H1 (cell line): Measurements from ENCODE around the gene ALPG. TPM values are rescaled to one million over a fixed set of nuclear protein-coding genes. Genes with fewer than 3 reads are reported as not detected.

Source experiments
- CTCF ChIA-PET: fragments of 300-600 bp; sonication (Branson Sonifier 250); formaldehyde crosslinking; loops from one replicate; lab custom pipeline; 2021; ENCODE audit not compliant: partially characterized antibody; lab: Charles Lee
- POLR2A ChIA-PET: fragments of 300-600 bp; sonication (Branson Sonifier 250); formaldehyde crosslinking; loops from one replicate; lab custom pipeline; 2021; ENCODE audit warnings: inconsistent platforms; ENCODE audit not compliant: partially characterized antibody; lab: Charles Lee
- DNase-seq, 2 experiments: peaks; one replicate each; pipeline versions ENCODE4 v3.0.0 to v3.0.0-alpha.2; 2010 to 2022; ENCODE audit warnings: low spot score in 2 of 2, low read depth in 1 of 2, mixed read lengths in 1 of 2
- FAIRE-seq: peaks from 2 replicates; lab custom pipeline; 2011; peaks lifted over from hg19 to GRCh38; lab: Jason Lieb, UNC
- H2AFZ ChIP-seq: 2 replicates; pipeline ENCODE4 v1.8.1; 2012; ENCODE audit warnings: low read length, inconsistent platforms
- H2AK5ac ChIP-seq: 2 replicates; pipeline ENCODE4 v1.6.1; 2013; ENCODE audit warnings: low read depth, low read length
- H2BK120ac ChIP-seq: replicated peaks from 2 replicates; pipeline ENCODE3; 2013; ENCODE audit warnings: low read depth, low read length, inconsistent platforms
- H2BK12ac ChIP-seq: 2 replicates; pipeline ENCODE4 v1.6.1; 2013; ENCODE audit warnings: low read depth, low read length
- H2BK15ac ChIP-seq: 2 replicates; pipeline ENCODE4 v1.6.1; 2013; ENCODE audit warnings: low read length
- H2BK20ac ChIP-seq: 2 replicates; pipeline ENCODE4 v1.6.1; 2013; ENCODE audit warnings: low read length
- H2BK5ac ChIP-seq: 2 replicates; pipeline ENCODE4 v1.6.1; 2013; ENCODE audit warnings: low read depth, low read length
- H3K14ac ChIP-seq: 2 replicates; pipeline ENCODE4 v1.6.1; 2013; ENCODE audit warnings: inconsistent platforms; ENCODE audit not compliant: insufficient read length
- H3K18ac ChIP-seq: 2 replicates; pipeline ENCODE4 v1.6.1; 2013; ENCODE audit warnings: low read length; ENCODE audit errors: extremely low read depth
- H3K23ac ChIP-seq: 2 replicates; pipeline ENCODE4 v1.6.1; 2013; ENCODE audit warnings: inconsistent platforms; ENCODE audit not compliant: insufficient read length
- H3K23me2 ChIP-seq: 2 replicates; pipeline ENCODE4 v1.6.1; 2013; ENCODE audit warnings: low read depth, low read length
- H3K27ac ChIP-seq: 2 replicates; pipeline ENCODE4 v1.6.1; 2011; ENCODE audit warnings: low read depth, low read length, inconsistent platforms
- H3K27me3 ChIP-seq, 4 experiments: replicated peaks in 1 of 4; 1 replicate in 1 of 4; 2 replicates in 3 of 4; pipeline versions ENCODE4 v1.6.1 to v1.8.1; 2011 to 2013; ENCODE audit warnings: low read length in 3 of 4, mild to moderate bottlenecking in 3 of 4, inconsistent platforms in 2 of 4, mixed read lengths in 2 of 4, moderate library complexity in 1 of 4; ENCODE audit not compliant: control insufficient read depth in 3 of 4, insufficient read depth in 3 of 4; ENCODE audit errors: extremely low read depth in 1 of 4
- H3K36me3 ChIP-seq, 4 experiments: 2 replicates each; pipeline versions ENCODE4 v1.6.1 to v1.8.1; 2011 to 2013; ENCODE audit warnings: mild to moderate bottlenecking in 4 of 4, low read length in 3 of 4, moderate library complexity in 2 of 4, control low read depth in 1 of 4, inconsistent platforms in 1 of 4; ENCODE audit not compliant: insufficient read depth in 4 of 4, control insufficient read depth in 2 of 4
- H3K4ac ChIP-seq: replicated peaks from 2 replicates; pipeline ENCODE3; 2013; ENCODE audit warnings: low read length, low read depth, mixed read lengths, inconsistent platforms; ENCODE audit not compliant: insufficient read length
- H3K4me1 ChIP-seq, 4 experiments: replicated peaks in 1 of 4; 1 replicate in 1 of 4; 2 replicates in 3 of 4; pipeline versions ENCODE4 v1.6.1 to v1.8.1; 2011 to 2013; ENCODE audit warnings: low read length in 3 of 4, inconsistent platforms in 2 of 4, mixed read lengths in 1 of 4; ENCODE audit not compliant: insufficient read depth in 4 of 4, control insufficient read depth in 3 of 4
- H3K4me2 ChIP-seq, 2 experiments: 2 replicates each; pipeline versions ENCODE4 v1.6.1 to v1.8.1; 2011 to 2013; ENCODE audit warnings: low read depth in 2 of 2, low read length in 2 of 2, control low read depth in 1 of 2, inconsistent platforms in 1 of 2, mild to moderate bottlenecking in 1 of 2; ENCODE audit not compliant: insufficient read depth in 1 of 2
- H3K4me3 ChIP-seq, 4 experiments: fragments of 200-600, 300-600 bp in 1 of 4; sonication (generic), shearing (Covaris generic), sonication (Bioruptor Twin) in 1 of 4; 2 replicates each; pipeline versions ENCODE4 v1.5.1 to v1.8.1; 2011 to 2016; ENCODE audit warnings: low read length in 4 of 4, low read depth in 3 of 4, control low read depth in 2 of 4, inconsistent platforms in 2 of 4, mild to moderate bottlenecking in 2 of 4, mixed read lengths in 1 of 4, moderate library complexity in 1 of 4; ENCODE audit not compliant: insufficient read depth in 2 of 4; ENCODE audit errors: extremely low read depth in 1 of 4
- H3K56ac ChIP-seq: replicated peaks from 2 replicates; pipeline ENCODE3; 2013; ENCODE audit warnings: low read depth, mild to moderate bottlenecking, mixed read lengths, low read length, inconsistent platforms; ENCODE audit not compliant: insufficient read length
- H3K79me1 ChIP-seq: 2 replicates; pipeline ENCODE4 v1.6.1; 2013; ENCODE audit warnings: low read depth, low read length, control low read depth
- H3K79me2 ChIP-seq, 2 experiments: 2 replicates each; pipeline versions ENCODE4 v1.6.1 to v1.8.1; 2012 to 2013; ENCODE audit warnings: low read length in 2 of 2, mild to moderate bottlenecking in 2 of 2, inconsistent platforms in 1 of 2; ENCODE audit not compliant: insufficient read depth in 2 of 2, control insufficient read depth in 1 of 2
- H3K9ac ChIP-seq, 4 experiments: replicated peaks in 1 of 4; 1 replicate in 1 of 4; 2 replicates in 3 of 4; pipeline versions ENCODE4 v1.6.1 to v1.8.1; 2011 to 2013; ENCODE audit warnings: low read depth in 3 of 4, low read length in 3 of 4, control low read depth in 2 of 4, mild to moderate bottlenecking in 2 of 4, moderate library complexity in 2 of 4, inconsistent platforms in 1 of 4; ENCODE audit errors: extremely low read depth in 1 of 4
- H3K9me3 ChIP-seq, 2 experiments: 2 replicates each; pipeline versions ENCODE4 v1.6.1 to v1.8.1; 2012 to 2013; ENCODE audit warnings: mild to moderate bottlenecking in 2 of 2, moderate library complexity in 2 of 2, control low read depth in 1 of 2, inconsistent platforms in 1 of 2, low read depth in 1 of 2, low read length in 1 of 2, mixed read lengths in 1 of 2; ENCODE audit not compliant: insufficient read depth in 2 of 2
- H4K20me1 ChIP-seq, 2 experiments: replicated peaks in 1 of 2; 2 replicates each; pipeline versions ENCODE3 to v1.8.1; 2011 to 2013; ENCODE audit warnings: inconsistent platforms in 2 of 2, low read length in 2 of 2, mild to moderate bottlenecking in 1 of 2; ENCODE audit not compliant: insufficient read depth in 2 of 2, control insufficient read depth in 1 of 2
- H4K5ac ChIP-seq: 2 replicates; pipeline ENCODE4 v1.6.1; 2013; ENCODE audit warnings: low read length, low read depth, mixed read lengths, inconsistent platforms; ENCODE audit not compliant: insufficient read length
- H4K8ac ChIP-seq: 2 replicates; pipeline ENCODE4 v1.8.0; 2013; ENCODE audit warnings: mild to moderate bottlenecking, moderate library complexity, low read length, inconsistent platforms; ENCODE audit not compliant: insufficient read depth; ENCODE audit errors: extremely low read depth
- H4K91ac ChIP-seq: replicated peaks from 2 replicates; pipeline ENCODE3; 2013; ENCODE audit warnings: low read length, mixed read lengths, inconsistent platforms; ENCODE audit not compliant: insufficient read length
- BRCA1 ChIP-seq: IDR thresholded peaks from 2 replicates; pipeline ENCODE4 v1.6.1; 2012; ENCODE audit warnings: low read depth, low read length, improper control_type of control experiment
- CREB1 ChIP-seq: IDR thresholded peaks from 2 replicates; pipeline ENCODE4 v1.6.1; 2012; ENCODE audit warnings: inconsistent platforms
- EZH2 ChIP-seq: fragments of 200-600 bp; sonication (generic); IDR thresholded peaks from 2 replicates; pipeline ENCODE4 v1.7.1; 2012; ENCODE audit warnings: low read depth, mild to moderate bottlenecking, moderate library complexity, low read length, inconsistent platforms; ENCODE audit not compliant: severe bottlenecking
- JUN ChIP-seq: IDR thresholded peaks from 2 replicates; pipeline ENCODE4 v1.6.1; 2011; ENCODE audit warnings: low read depth, mild to moderate bottlenecking, improper control_type of control experiment, low read length
- POLR2A ChIP-seq, 2 experiments: IDR thresholded peaks; 1 replicate in 1 of 2; 2 replicates in 1 of 2; pipeline ENCODE4 v1.6.1; 2011; ENCODE audit warnings: low read depth in 2 of 2, low read length in 2 of 2, mild to moderate bottlenecking in 2 of 2; ENCODE audit errors: control extremely low read depth in 1 of 2
- SAP30 ChIP-seq: fragments of 300-600 bp; sonication (generic); IDR thresholded peaks from 2 replicates; pipeline ENCODE4 v1.7.1; 2012; ENCODE audit warnings: low read length, moderate library complexity, mild to moderate bottlenecking, inconsistent platforms; ENCODE audit not compliant: insufficient read depth, insufficient replicate concordance
- WGBS, 2 experiments: shearing (Covaris generic) in 1 of 2; methylation state at CpG; one replicate each; pipeline versions ENCODE4 v1.1.6 to v1.1.7; 2013 to 2015; ENCODE audit warnings: low lambda C conversion rate in 2 of 2, mixed read lengths in 2 of 2, inconsistent platforms in 1 of 2, low coverage in 1 of 2, missing lambda C conversion rate in 1 of 2; ENCODE audit not compliant: insufficient replicate concordance in 2 of 2, insufficient coverage in 1 of 2, insufficient read length in 1 of 2; ENCODE audit errors: extremely low coverage in 1 of 2, missing lambda C conversion rate in 1 of 2; 5-methylcytosine and 5-hydroxymethylcytosine counted together
- polyA plus RNA-seq, 7 experiments: library from polyadenylated mRNA; depleted of rRNA in 3 of 7; stranded (reverse) in 5 of 7; unstranded in 2 of 7; fragments of >200 nt in 5 of 7; fragments of 200-250 nt in 2 of 7; gene quantifications; 1 replicate in 5 of 7; 2 replicates in 1 of 7; 4 replicates in 1 of 7; pipeline versions ENCODE4 v1.2.1 to v1.2.3, GENCODE V29; 2011 to 2013; ENCODE audit warnings: missing spikeins in 2 of 7, mixed read lengths in 2 of 7
- total RNA-seq: library from RNA; stranded (reverse); fragmentation: NEBNext Ultra II Directional; extraction: Animal tissue kit (Norgen Biotek cat#: 25700); gene quantifications from 2 replicates; pipeline ENCODE4 v1.2.1, GENCODE V29; 2021

The ALPG gene
- total and polyA plus RNA-seq, 2 of the 8 experiments (the other 6 are each of a cell fraction or from before 2014, with no cell fraction given) = 0.56 to 2.1 TPM

- Histone ChIP-seq H3K9ac (no peak overlapping the region), H3K27me3 (no peaks in the 10 kb centered on the region), H4K5ac (no peak overlapping the region), H3K27ac (no peak overlapping the region), H2BK12ac (no peak overlapping the region), H3K56ac (no peak overlapping the region), H3K79me2 (no peaks in the 10 kb centered on the region), H3K4me1 (peaks cover 0 to 16% (median 3%) of the 10 kb centered on the region in 4 experiments; a peak in 5 of 7 replicates), H3K9me3 (no peaks in the 10 kb centered on the region), H2AK5ac (no peak overlapping the region), H3K18ac (no peak overlapping the region), H3K23me2 (no peaks in the 10 kb centered on the region), H3K4me3 (no peak overlapping the region), H3K14ac (no peak overlapping the region), H4K91ac (no peak overlapping the region), H2BK20ac (no peak overlapping the region), H3K79me1 (no peaks in the 10 kb centered on the region), H2BK120ac (no peak overlapping the region), H4K8ac (no peak overlapping the region), H3K23ac (no peak overlapping the region), H2BK5ac (no peak overlapping the region), H3K4ac (peak overlapping the region; percentile 38), H2AFZ (no peak overlapping the region), H4K20me1 (no peaks in the 10 kb centered on the region), H2BK15ac (peak overlapping the region; percentile 40; the same call in 1 of the 2 replicates), H3K36me3 (no peaks in the 10 kb centered on the region), H3K4me2 (no peak overlapping the region)
- WGBS, 2 experiments = 88% methylated on average over 14 of the region's 14 CpGs; no CpG with 5 or more reads in 1 of the 2 experiments
- no peak for TF ChIP-seq POLR2A (IDR thresholded peaks at IDR 0.05; ENCODE audit: control extremely low read depth in 1 of 2, low read depth in 2 of 2, low read length in 2 of 2)
- no peak for TF ChIP-seq CREB1
- no peak for TF ChIP-seq JUN
- no peak for TF ChIP-seq EZH2
- no peak for TF ChIP-seq BRCA1
- TF ChIP-seq SAP30 = no peak
- DNase-seq (peak in 1 of 2 experiments; percentile 34), FAIRE-seq (no peak)
- CTCF ChIA-PET = interaction anchor here (0.6 to 9.5 kb wide), 25 partner anchors 12 to 463 kb away, joined by 3 to 100 read pairs (median 4); partner anchors contain the start of gene ALPP
- POLR2A ChIA-PET = interaction anchor here (0.8 to 2.3 kb wide), 4 partner anchors 13 to 25 kb away, joined by 3 to 4 read pairs (median 4); no protein-coding TSS in a partner anchor
These were observed 42.6 kb upstream of the ALPG start for GRCh38 chr2:232363784-232364615.
